ENCODE results near the gene OR6X1. TPM values are rescaled to one million over a fixed set of nuclear protein-coding genes. Genes with fewer than 3 reads are reported as not detected.
A peak's percentile ranks its signal among the peaks of the same experiment; 100 is the strongest.

The OR6X1 gene
- total RNA-seq, 4 donors from 2014 or later, result not detected

DNA sequence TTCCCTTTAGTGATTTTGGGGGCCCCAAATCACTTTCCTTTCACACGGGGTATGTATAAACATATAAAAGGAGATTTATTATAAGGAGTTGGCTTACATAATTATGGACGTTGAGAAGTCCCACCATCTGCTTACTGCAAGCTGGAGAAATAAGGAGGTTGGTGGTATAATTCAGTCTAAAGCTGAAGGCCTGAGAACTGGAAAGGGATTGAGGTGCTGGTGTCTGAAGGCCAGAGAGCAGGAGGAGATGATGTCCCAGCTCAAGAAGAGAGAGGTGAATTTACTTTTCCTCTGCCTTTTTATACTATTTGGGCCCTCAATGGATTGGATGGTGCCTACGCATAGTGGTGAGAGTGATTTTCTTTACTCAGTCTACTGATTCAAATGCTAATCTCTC is 11.6 kb downstream of the OR6X1 start:
- Histone ChIP-seq H3K27me3 (no peaks in the 10 kb centered on the region), H3K4me1 (peaks cover 0 to 13% (median 3%) of the 10 kb centered on the region in 4 donors), H3K27ac (no peak overlapping the region), H3K9me3 (no peaks in the 10 kb centered on the region), H3K4me3 (no peak overlapping the region), H3K36me3 (no peaks in the 10 kb centered on the region)
- TF ChIP-seq, protein P1, sequence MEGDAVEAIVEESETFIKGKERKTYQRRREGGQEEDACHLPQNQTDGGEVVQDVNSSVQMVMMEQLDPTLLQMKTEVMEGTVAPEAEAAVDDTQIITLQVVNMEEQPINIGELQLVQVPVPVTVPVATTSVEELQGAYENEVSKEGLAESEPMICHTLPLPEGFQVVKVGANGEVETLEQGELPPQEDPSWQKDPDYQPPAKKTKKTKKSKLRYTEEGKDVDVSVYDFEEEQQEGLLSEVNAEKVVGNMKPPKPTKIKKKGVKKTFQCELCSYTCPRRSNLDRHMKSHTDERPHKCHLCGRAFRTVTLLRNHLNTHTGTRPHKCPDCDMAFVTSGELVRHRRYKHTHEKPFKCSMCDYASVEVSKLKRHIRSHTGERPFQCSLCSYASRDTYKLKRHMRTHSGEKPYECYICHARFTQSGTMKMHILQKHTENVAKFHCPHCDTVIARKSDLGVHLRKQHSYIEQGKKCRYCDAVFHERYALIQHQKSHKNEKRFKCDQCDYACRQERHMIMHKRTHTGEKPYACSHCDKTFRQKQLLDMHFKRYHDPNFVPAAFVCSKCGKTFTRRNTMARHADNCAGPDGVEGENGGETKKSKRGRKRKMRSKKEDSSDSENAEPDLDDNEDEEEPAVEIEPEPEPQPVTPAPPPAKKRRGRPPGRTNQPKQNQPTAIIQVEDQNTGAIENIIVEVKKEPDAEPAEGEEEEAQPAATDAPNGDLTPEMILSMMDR (IDR thresholded peaks at IDR 0.05), result no peak
- TF ChIP-seq POLR2A (IDR thresholded peaks at IDR 0.05), result no peak
- DNase-seq, result no peak

DNA sequence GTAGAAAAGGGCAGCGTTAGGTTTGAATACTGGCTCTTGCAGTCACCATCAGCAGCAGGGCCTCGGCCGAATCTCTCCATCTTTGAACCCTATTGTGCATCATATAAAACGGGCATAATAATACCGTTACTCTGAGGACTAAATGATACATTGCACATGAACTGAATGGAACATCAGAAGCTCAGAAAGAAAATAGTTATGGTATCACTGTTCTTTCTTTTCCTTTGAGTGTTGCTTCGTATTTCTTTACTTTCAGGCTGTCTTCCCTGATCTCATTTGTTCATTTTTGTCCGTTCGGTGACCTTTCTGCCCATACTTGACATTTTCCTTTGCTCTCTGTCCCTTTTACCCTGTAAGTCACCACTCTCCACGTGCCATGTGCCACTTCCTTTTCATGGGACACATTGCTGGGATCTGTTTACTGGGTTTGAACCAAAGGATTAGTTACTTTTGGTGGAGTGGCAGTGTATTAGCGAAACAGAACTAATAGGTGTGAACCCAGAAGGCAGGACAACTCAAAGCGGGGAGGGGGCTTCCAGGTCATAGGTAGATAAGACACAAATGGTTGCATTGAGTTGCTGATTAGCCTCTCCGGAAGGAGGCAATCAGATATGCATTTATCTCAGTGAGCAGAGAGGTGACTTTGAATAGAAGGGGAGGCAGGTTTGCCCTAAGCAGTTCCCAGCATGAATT is 12.1 kb downstream of the OR6X1 start:
- H3K9me3 ChIP-seq, result no peaks in the 10 kb centered on the region
- H3K36me3 ChIP-seq, result no peaks in the 10 kb centered on the region
- H3K4me3 ChIP-seq, result peak overlapping the region; percentile 84 to 99 (median 91)
- H3K27me3 ChIP-seq, result no peaks in the 10 kb centered on the region
- peak overlapping the region in 3 of 4 donors; percentile 66 to 85 (median 76) for H3K27ac ChIP-seq
- TF ChIP-seq, protein P1 (IDR thresholded peaks at IDR 0.05), result no peak
- DNase-seq, result no peak
- peaks cover 0 to 13% (median 3%) of the 10 kb centered on the region in 4 donors for H3K4me1 ChIP-seq

DNA sequence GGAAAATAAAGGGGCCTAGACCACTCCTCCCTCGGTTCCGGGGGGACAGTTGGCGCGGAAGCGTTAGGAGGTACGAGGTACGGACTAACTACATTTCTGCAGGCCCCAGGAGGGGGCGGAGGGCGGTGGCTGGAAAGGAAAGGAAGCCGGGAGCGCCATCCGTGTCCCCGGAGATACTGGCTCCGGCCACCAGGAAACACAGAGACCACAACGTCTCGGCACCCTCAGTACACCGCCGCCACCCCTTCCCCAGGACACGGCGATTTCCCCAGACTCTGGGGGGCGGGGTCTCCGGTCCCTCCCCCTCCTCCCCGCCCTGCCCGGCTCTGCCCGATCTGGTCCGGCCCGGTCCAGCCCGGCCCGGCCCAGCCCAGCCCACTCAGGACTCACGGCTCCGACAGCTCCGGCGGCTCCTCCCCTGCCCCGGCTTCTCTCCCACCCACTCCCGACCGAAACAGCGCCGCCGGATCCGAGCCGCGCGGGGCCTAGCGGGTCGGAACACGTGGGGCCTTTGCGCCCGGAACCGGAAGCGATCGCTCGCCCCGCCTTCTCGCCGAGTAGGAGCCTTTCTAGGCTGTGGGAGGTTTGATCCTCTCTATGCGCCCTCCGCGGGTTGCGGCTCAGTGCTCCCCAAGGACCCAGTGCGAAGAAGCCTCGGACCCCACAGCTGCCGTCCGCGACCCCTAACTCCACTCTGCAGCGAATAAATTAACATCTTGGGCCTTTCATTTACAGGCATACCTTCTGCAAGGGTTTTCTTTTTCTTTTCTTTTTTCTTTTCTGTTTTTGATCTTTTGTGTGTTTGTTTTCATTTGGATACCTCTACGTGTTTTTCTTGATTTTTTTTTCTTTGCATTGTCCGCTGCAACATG is 12.9 kb downstream of the OR6X1 start, which contains the start of gene ZNF202:
Gene ZNF202, minus strand, starts transcription at position 502 of the 872 bp plus-strand sequence. CDS start 10,772 bp downstream, outside the sequence.
- TF ChIP-seq, protein P1 (IDR thresholded peaks at IDR 0.05), result peak in 2 of 6 experiments; percentile 6 to 18
- TF ChIP-seq POLR2A (IDR thresholded peaks at IDR 0.05), result peak; percentile 28 to 39
- no peaks in the 10 kb centered on the region for H3K9me3 ChIP-seq
- no peaks in the 10 kb centered on the region for H3K27me3 ChIP-seq
- H3K4me3 ChIP-seq, result peak within 1 kb of the TSS; percentile 84 to 99 (median 91)
- H3K36me3 ChIP-seq, result no peaks in the 10 kb centered on the region
- peaks cover 0 to 13% (median 3%) of the 10 kb centered on the region in 4 donors for H3K4me1 ChIP-seq
- H3K27ac ChIP-seq, result peak within 1 kb of the TSS; percentile 57 to 85 (median 71)
- peak; percentile 88 to 96 (median 93) for DNase-seq

DNA sequence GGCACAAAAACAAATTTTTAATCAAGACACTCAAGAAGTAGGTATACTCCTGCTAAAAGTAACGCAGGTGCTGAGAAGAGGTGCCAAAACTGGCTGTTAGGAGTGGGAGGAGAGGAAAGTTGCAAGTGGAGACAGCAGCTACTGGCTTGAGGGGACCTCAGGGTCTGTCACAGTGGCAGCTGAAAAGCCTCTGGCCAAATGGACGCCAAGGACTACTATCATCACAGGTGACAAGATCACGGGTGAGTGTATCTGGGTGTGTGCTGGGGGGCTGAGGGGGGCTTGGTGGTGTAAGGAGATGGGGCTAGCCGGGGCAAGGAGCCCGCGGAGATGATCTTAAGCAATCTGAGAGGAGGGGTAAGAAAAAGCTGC is 13.5 kb downstream of the OR6X1 start:
- Histone ChIP-seq H3K4me1 (peaks cover 0 to 13% (median 3%) of the 10 kb centered on the region in 4 donors), H3K27ac (peak overlapping the region; percentile 57 to 85 (median 71)), H3K9me3 (no peaks in the 10 kb centered on the region), H3K36me3 (no peaks in the 10 kb centered on the region), H3K4me3 (peak overlapping the region; percentile 84 to 99 (median 91)), H3K27me3 (no peaks in the 10 kb centered on the region)
- TF ChIP-seq, protein P1 (IDR thresholded peaks at IDR 0.05), result no peak
- no peak for TF ChIP-seq POLR2A (IDR thresholded peaks at IDR 0.05)
- DNase-seq, result no peak

DNA sequence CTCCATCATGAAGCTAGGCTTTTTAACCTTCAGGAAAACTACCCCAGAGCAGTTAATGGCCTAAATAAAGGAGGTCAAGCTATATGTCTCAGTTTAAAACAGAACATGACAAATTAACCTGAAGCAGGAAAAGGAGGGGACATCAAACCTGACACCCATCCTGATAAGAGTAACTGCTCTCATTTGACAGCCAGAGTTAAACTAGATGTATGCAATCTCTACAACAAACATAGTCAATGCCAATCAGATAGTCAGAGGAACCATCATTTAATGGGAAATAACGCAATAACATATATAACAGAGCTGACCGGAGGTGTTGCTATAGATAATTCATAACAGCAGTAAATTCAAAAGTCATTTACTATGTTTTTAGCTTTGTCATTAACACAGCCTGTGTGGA is 15.9 kb downstream of the OR6X1 start:
- no peaks in the 10 kb centered on the region for H3K9me3 ChIP-seq
- H3K4me3 ChIP-seq, result no peak overlapping the region
- H3K27ac ChIP-seq, result no peak overlapping the region
- H3K27me3 ChIP-seq, result no peaks in the 10 kb centered on the region
- H3K36me3 ChIP-seq, result no peaks in the 10 kb centered on the region
- peaks cover 0 to 13% (median 3%) of the 10 kb centered on the region in 4 donors for H3K4me1 ChIP-seq
- no peak for DNase-seq
- TF ChIP-seq, protein P1 (IDR thresholded peaks at IDR 0.05), result no peak
- TF ChIP-seq POLR2A (IDR thresholded peaks at IDR 0.05), result no peak
